IMR-90 (cell line): ENCODE data around the gene KCTD19. TPM values are rescaled to one million over a fixed set of nuclear protein-coding genes. Genes with fewer than 3 reads are reported as not detected.
A peak's percentile ranks its signal among the peaks of the same experiment; 100 is the strongest.

Experiments used
- ATAC-seq: fragments of 200-7000 bp; cut with Tn5 transposase; 2 replicates; pipeline ENCODE4 v1.9.1; 2020; ENCODE audit warnings: low read depth, mild to moderate bottlenecking, moderate library complexity
- BruUV-seq: library from RNA; stranded (reverse); fragments of 400-500 nt; replicated peaks from 2 replicates; lab custom pipeline; 2021; lab: Mats Ljungman, UMichigan
- CTCF ChIA-PET: fragments of 300-600 bp; formaldehyde crosslinking; extraction: SDS; loops from one replicate; lab custom pipeline; 2021; ENCODE audit warnings: antibody characterized with exemption; lab: Yijun Ruan, JAX
- POLR2A ChIA-PET: fragments of 300-600 bp; sonication (Branson Sonifier 250); formaldehyde crosslinking; loops from one replicate; lab custom pipeline; 2022; ENCODE audit warnings: antibody characterized with exemption; ENCODE audit not compliant: unreplicated experiment; lab: Charles Lee
- DNase-seq: peaks from one replicate; pipeline ENCODE4 v3.0.0; 2013
- H2AFZ ChIP-seq: replicated peaks from 2 replicates; pipeline ENCODE3; 2013; ENCODE audit warnings: low read length, mild to moderate bottlenecking; ENCODE audit not compliant: poor library complexity
- H2AK5ac ChIP-seq: 2 replicates; pipeline ENCODE4 v1.6.1; 2013; ENCODE audit warnings: low read depth, low read length, inconsistent platforms
- H2AK9ac ChIP-seq: replicated peaks from 2 replicates; pipeline ENCODE3; 2013; ENCODE audit warnings: mild to moderate bottlenecking, low read depth, low read length, moderate library complexity; ENCODE audit not compliant: poor library complexity
- H2BK120ac ChIP-seq: 2 replicates; pipeline ENCODE4 v1.6.1; 2013; ENCODE audit warnings: low read depth, low read length, inconsistent platforms
- H2BK15ac ChIP-seq: 3 replicates; pipeline ENCODE4 v1.6.1; 2013; ENCODE audit warnings: low read depth, low read length, inconsistent platforms
- H2BK20ac ChIP-seq: 2 replicates; pipeline ENCODE4 v1.6.1; 2013; ENCODE audit warnings: low read depth, mild to moderate bottlenecking, inconsistent platforms, low read length, moderate library complexity
- H2BK5ac ChIP-seq: 2 replicates; pipeline ENCODE4 v1.6.1; 2013; ENCODE audit warnings: mild to moderate bottlenecking, low read depth, low read length, inconsistent platforms; ENCODE audit not compliant: poor library complexity, severe bottlenecking
- H3K14ac ChIP-seq: replicated peaks from 2 replicates; pipeline ENCODE4 v1.6.1; 2013; ENCODE audit warnings: low read depth, low read length, inconsistent platforms
- H3K18ac ChIP-seq: 2 replicates; pipeline ENCODE4 v1.6.1; 2013; ENCODE audit warnings: low read depth, low read length, control low read depth
- H3K23ac ChIP-seq: 2 replicates; pipeline ENCODE4 v1.6.1; 2013; ENCODE audit warnings: low read depth, low read length, inconsistent platforms
- H3K27ac ChIP-seq: 2 replicates; pipeline ENCODE4 v1.5.1; 2013; ENCODE audit warnings: mild to moderate bottlenecking, control low read depth, low read length; ENCODE audit not compliant: insufficient read depth
- H3K27me3 ChIP-seq: 2 replicates; pipeline ENCODE4 v1.6.1; 2013; ENCODE audit warnings: low read length; ENCODE audit not compliant: control insufficient read depth, insufficient read depth
- H3K36me3 ChIP-seq: 2 replicates; pipeline ENCODE4 v1.6.1; 2013; ENCODE audit warnings: low read length, mixed read lengths; ENCODE audit not compliant: control insufficient read depth, insufficient read depth
- H3K4ac ChIP-seq: 2 replicates; pipeline ENCODE4 v1.6.1; 2013; ENCODE audit warnings: low read depth, low read length, inconsistent platforms
- H3K4me1 ChIP-seq: 2 replicates; pipeline ENCODE4 v1.6.1; 2013; ENCODE audit warnings: low read length, mixed read lengths; ENCODE audit not compliant: control insufficient read depth, insufficient read depth
- H3K4me2 ChIP-seq: 2 replicates; pipeline ENCODE4 v1.6.1; 2013; ENCODE audit warnings: low read depth, mild to moderate bottlenecking, control low read depth, low read length, moderate library complexity
- H3K4me3 ChIP-seq: 2 replicates; pipeline ENCODE4 v1.5.1; 2013; ENCODE audit warnings: low read depth, mild to moderate bottlenecking, control low read depth, low read length, moderate library complexity; ENCODE audit not compliant: insufficient read depth
- H3K56ac ChIP-seq: 2 replicates; pipeline ENCODE4 v1.6.1; 2013; ENCODE audit warnings: low read length, inconsistent platforms; ENCODE audit not compliant: insufficient read depth; ENCODE audit errors: extremely low read depth
- H3K79me1 ChIP-seq, 2 experiments: 2 replicates each; pipeline ENCODE4 v1.6.1; 2013; ENCODE audit warnings: low read length in 2 of 2, inconsistent platforms in 1 of 2, low read depth in 1 of 2
- H3K9ac ChIP-seq: 2 replicates; pipeline ENCODE4 v1.6.1; 2013; ENCODE audit warnings: low read depth, low read length, control low read depth
- H3K9me1 ChIP-seq: 2 replicates; pipeline ENCODE4 v1.6.1; 2013; ENCODE audit warnings: low read length, inconsistent platforms; ENCODE audit not compliant: insufficient read depth
- H3K9me3 ChIP-seq: 2 replicates; pipeline ENCODE4 v1.6.1; 2013; ENCODE audit warnings: low read length; ENCODE audit not compliant: control insufficient read depth, insufficient read depth
- H4K20me1 ChIP-seq: 2 replicates; pipeline ENCODE4 v1.6.1; 2013; ENCODE audit warnings: low read length, inconsistent platforms; ENCODE audit not compliant: insufficient read depth
- H4K5ac ChIP-seq: 2 replicates; pipeline ENCODE4 v1.6.1; 2013; ENCODE audit warnings: mild to moderate bottlenecking, low read depth, low read length, control low read depth
- H4K8ac ChIP-seq, 2 experiments: 2 replicates each; pipeline ENCODE4 v1.6.1; 2013; ENCODE audit warnings: low read depth in 2 of 2, low read length in 2 of 2, control low read depth in 1 of 2, inconsistent platforms in 1 of 2
- H4K91ac ChIP-seq: 2 replicates; pipeline ENCODE4 v1.6.1; 2013; ENCODE audit warnings: low read depth, low read length, inconsistent platforms; ENCODE audit not compliant: insufficient read depth
- CHD1 ChIP-seq: IDR thresholded peaks from 2 replicates; pipeline ENCODE4 v1.6.1; 2012; ENCODE audit warnings: low read depth, low read length, improper control_type of control experiment
- FOS ChIP-seq: fragments of 150-350 bp; IDR thresholded peaks from 2 replicates; pipeline ENCODE4 v1.6.1; 2016; ENCODE audit warnings: low read depth, low read length
- MAZ ChIP-seq: IDR thresholded peaks from 2 replicates; pipeline ENCODE4 v1.6.1; 2012; ENCODE audit warnings: low read depth, mild to moderate bottlenecking, low read length, improper control_type of control experiment, moderate library complexity, borderline replicate concordance
- MXI1 ChIP-seq: IDR thresholded peaks from 2 replicates; pipeline ENCODE4 v1.6.1; 2012; ENCODE audit warnings: low read depth, mild to moderate bottlenecking, low read length, moderate library complexity, borderline replicate concordance
- POLR2A ChIP-seq: IDR thresholded peaks from 2 replicates; pipeline ENCODE4 v1.6.1; 2012; ENCODE audit warnings: mild to moderate bottlenecking, low read depth, low read length
- RAD21 ChIP-seq: IDR thresholded peaks from 2 replicates; pipeline ENCODE4 v1.6.1; 2012; ENCODE audit warnings: low read length, improper control_type of control experiment
- WGBS, 2 experiments: methylation state at CpG; one replicate each; pipeline versions ENCODE4 v1.1.5 to v1.1.7; 2013; ENCODE audit warnings: missing lambda C conversion rate in 2 of 2; ENCODE audit not compliant: insufficient read length in 1 of 2; ENCODE audit errors: extremely low coverage in 2 of 2; 5-methylcytosine and 5-hydroxymethylcytosine counted together
- dilution Hi-C: fragments of 300-500 bp; cut with HindIII; formaldehyde crosslinking; loops from one replicate; pipeline ENCODE4 v1.14.3; 2018; ENCODE audit warnings: low sequenced_read_pairs; ENCODE audit not compliant: unreplicated experiment
- in situ Hi-C: fragments of 300-500 bp; cut with MboI; formaldehyde crosslinking; loops from 3 replicates; pipeline ENCODE4 v1.14.3; 2019; ENCODE audit warnings: low sequenced_read_pairs, inconsistent platforms, mixed read lengths
- intact Hi-C: fragments of 100-400 bp; cut with micrococcal nuclease; formaldehyde crosslinking; loops from 2 replicates; pipeline ENCODE4 v1.10.0; 2022
- polyA plus RNA-seq, 3 experiments: library from polyadenylated mRNA; depleted of rRNA; stranded (reverse); fragments of >200 nt; gene quantifications; 2 replicates each; pipeline ENCODE4 v1.2.3, GENCODE V29; 2012; ENCODE audit warnings: low replicate concordance in 1 of 3
- total RNA-seq: library from RNA; depleted of rRNA; stranded (reverse); fragments of >200 nt; gene quantifications from 2 replicates; pipeline ENCODE4 v1.2.3, GENCODE V29; 2012
- TF ChIP-seq, protein P1 (sequence below): conservative IDR thresholded peaks from 2 replicates; pipeline ENCODE4 v1.5.1; 2012; ENCODE audit warnings: mild to moderate bottlenecking, low read depth, low read length, improper control_type of control experiment
- TF ChIP-seq, protein P2 (sequence below): fragments of 150-350 bp; IDR thresholded peaks from 2 replicates; pipeline ENCODE4 v1.6.1; 2017; ENCODE audit warnings: mild to moderate bottlenecking, antibody characterized with exemption, low read length, low read depth

KCTD19 gene
- total and polyA plus RNA-seq, 2 of the 4 experiments (the other 2 are of a cell fraction) = under 0.01 to 0.07 TPM

DNA sequence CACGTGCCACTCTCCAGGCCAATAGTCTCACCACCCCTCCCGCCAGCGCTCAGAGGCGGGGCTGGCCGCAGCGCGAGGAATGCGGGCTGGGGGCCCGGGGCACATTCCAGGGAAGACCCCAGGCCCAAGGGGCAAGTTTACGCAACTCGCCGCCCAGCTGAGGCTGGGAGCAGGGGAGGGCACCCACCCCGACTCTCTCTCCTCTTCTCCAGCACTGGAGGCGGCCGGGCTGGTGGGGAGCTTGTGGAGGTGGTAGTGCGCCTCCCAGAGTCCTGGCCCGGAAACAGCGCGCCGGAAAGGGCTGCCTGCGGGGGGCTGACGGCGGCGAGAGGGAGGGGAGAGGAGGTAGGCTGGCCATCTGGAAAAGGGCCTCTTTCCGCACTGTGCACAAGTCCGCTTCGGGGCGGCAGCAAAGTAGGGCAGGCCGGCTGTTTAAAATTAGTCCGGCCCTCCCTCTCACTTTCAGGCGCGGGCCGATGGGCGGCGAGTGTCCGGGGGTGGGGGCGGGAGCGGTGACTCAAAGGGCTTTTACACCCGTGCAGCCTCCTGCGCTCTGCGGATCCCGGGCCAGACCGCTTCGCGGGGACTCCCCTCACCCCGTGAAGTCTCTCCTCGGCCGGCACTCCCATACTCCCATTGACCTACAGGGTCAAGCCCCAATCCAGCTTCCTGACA is 80.3 kb downstream of the KCTD19 start (continued):
- TF ChIP-seq, protein P1, sequence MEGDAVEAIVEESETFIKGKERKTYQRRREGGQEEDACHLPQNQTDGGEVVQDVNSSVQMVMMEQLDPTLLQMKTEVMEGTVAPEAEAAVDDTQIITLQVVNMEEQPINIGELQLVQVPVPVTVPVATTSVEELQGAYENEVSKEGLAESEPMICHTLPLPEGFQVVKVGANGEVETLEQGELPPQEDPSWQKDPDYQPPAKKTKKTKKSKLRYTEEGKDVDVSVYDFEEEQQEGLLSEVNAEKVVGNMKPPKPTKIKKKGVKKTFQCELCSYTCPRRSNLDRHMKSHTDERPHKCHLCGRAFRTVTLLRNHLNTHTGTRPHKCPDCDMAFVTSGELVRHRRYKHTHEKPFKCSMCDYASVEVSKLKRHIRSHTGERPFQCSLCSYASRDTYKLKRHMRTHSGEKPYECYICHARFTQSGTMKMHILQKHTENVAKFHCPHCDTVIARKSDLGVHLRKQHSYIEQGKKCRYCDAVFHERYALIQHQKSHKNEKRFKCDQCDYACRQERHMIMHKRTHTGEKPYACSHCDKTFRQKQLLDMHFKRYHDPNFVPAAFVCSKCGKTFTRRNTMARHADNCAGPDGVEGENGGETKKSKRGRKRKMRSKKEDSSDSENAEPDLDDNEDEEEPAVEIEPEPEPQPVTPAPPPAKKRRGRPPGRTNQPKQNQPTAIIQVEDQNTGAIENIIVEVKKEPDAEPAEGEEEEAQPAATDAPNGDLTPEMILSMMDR = peak; percentile 42

DNA sequence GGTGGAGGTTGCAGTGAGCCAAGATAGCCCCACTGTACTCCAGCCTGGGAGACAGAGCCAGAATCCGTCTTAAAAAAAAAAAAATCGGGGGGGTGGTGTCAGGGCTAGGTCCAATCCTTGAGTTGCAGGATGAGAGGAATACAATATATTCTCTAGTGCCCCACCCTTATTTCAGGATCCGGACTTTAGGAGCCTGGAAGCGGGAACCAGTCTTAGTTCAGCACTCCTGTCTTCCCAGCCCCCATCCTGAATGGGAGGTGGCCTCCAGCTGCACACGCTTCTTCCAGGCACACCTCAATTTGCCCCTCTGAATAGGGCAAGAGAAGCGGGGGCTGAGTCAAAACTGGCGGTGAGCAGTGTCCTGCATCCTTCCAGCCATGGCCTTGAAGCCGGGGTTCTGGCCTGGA is 80.9 kb downstream of the KCTD19 start:
- no TSS peak for BruUV-seq
- ChIA-PET CTCF (interaction anchor here (1.5 to 2.3 kb wide), 2 partner anchors 13 to 87 kb away, joined by 3 to 5 read pairs; no protein-coding TSS in a partner anchor), POLR2A (no interaction called here)
- intact Hi-C loops = loop anchor here (1.0 to 5.0 kb wide), 2 partner anchors 18 to 147 kb away; partner anchors contain the start of genes TMEM208 and TPPP3
- ATAC-seq (no peak), DNase-seq (no peak)
- H3K9me3 ChIP-seq = no peaks in the 10 kb centered on the region
- peak overlapping the region; percentile 92; the same call in 1 of the 2 replicates for H3K23ac ChIP-seq
- H4K8ac ChIP-seq = peak overlapping the region; percentile 61 to 94
- H3K4ac ChIP-seq = peak overlapping the region; percentile 96
- WGBS, 2 experiments = 0% methylated on average over 1 of the region's 8 CpGs; no CpG with 5 or more reads in 1 of the 2 experiments
- 0 out of 2 replicates have a peak overlapping the region, but pooled peaks have one; percentile 17 for H3K18ac ChIP-seq
- H4K5ac ChIP-seq = peak overlapping the region; percentile 56; the same call in 1 of the 2 replicates
- H3K56ac ChIP-seq = peak overlapping the region; percentile 80
- H2BK15ac ChIP-seq = no peak overlapping the region
- in situ Hi-C loops = no loop called here
- H2BK20ac ChIP-seq = no peak overlapping the region
- H3K4me3 ChIP-seq = peak overlapping the region; percentile 89
- H2AFZ ChIP-seq = peak overlapping the region; percentile 90
- peak overlapping the region; percentile 52 for H3K9ac ChIP-seq
- peak overlapping the region; percentile 88 for H4K91ac ChIP-seq
- H2AK5ac ChIP-seq = peak overlapping the region; percentile 99
- H3K4me2 ChIP-seq = peak overlapping the region; percentile 69
- H2BK120ac ChIP-seq = peak overlapping the region; percentile 91
- dilution Hi-C loops = no loop called here
- H3K9me1 ChIP-seq = peaks cover 35% of the 10 kb centered on the region
- H3K36me3 ChIP-seq = no peaks in the 10 kb centered on the region
- H4K20me1 ChIP-seq = no peaks in the 10 kb centered on the region; the same call in none of the 2 replicates
- H3K27ac ChIP-seq = peak overlapping the region; percentile 88
- peak overlapping the region; percentile 97 for H2AK9ac ChIP-seq
- H3K14ac ChIP-seq = peak overlapping the region; percentile 97
- peaks cover 54% of the 10 kb centered on the region for H3K4me1 ChIP-seq
- no peaks in the 10 kb centered on the region for H3K27me3 ChIP-seq
- H2BK5ac ChIP-seq = peak overlapping the region; percentile 87
- H3K79me1 ChIP-seq = peaks cover 22 to 73% of the 10 kb centered on the region in 2 experiments; a peak in 3 of 4 replicates
- TF ChIP-seq RAD21 (no peak), MAZ (no peak), FOS (no peak), MXI1 (no peak), POLR2A (no peak), CHD1 (no peak)
- TF ChIP-seq, protein P2, sequence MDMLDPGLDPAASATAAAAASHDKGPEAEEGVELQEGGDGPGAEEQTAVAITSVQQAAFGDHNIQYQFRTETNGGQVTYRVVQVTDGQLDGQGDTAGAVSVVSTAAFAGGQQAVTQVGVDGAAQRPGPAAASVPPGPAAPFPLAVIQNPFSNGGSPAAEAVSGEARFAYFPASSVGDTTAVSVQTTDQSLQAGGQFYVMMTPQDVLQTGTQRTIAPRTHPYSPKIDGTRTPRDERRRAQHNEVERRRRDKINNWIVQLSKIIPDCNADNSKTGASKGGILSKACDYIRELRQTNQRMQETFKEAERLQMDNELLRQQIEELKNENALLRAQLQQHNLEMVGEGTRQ = peak; percentile 85; the same call in 1 of the 2 replicates
- TF ChIP-seq, protein P1 = no peak
